Prostate gland (tissue), 2 donors: ENCODE results near the gene DLGAP1. TPM values are rescaled to one million over a fixed set of nuclear protein-coding genes. Genes with fewer than 3 reads are reported as not detected.

Source experiments
- DNase-seq: peaks from one replicate; pipeline ENCODE4 v3.0.0-alpha.2; 2019; ENCODE audit warnings: low spot score
- H3K27ac ChIP-seq, 2 donors: fragments of 200-600 bp; sonication (generic); 2 replicates each; pipeline ENCODE4 v1.5.1; 2017 to 2019
- H3K27me3 ChIP-seq: fragments of 200-600 bp; sonication (generic); replicated peaks from 2 replicates; pipeline ENCODE4 v1.5.1; 2019; ENCODE audit not compliant: insufficient read depth
- H3K36me3 ChIP-seq, 2 donors: fragments of 200-600 bp; sonication (generic); 1 replicate in 1 of 2; 2 replicates in 1 of 2; pipeline versions ENCODE4 v1.5.1 to v1.8.1; 2017 to 2019
- H3K4me1 ChIP-seq: fragments of 200-600 bp; sonication (generic); replicated peaks from 2 replicates; pipeline ENCODE4 v1.5.1; 2019
- H3K4me3 ChIP-seq, 2 donors: fragments of 200-600 bp; sonication (generic); 2 replicates each; pipeline ENCODE4 v1.5.1; 2017 to 2019
- H3K9me3 ChIP-seq: fragments of 200-600 bp; sonication (generic); 2 replicates; pipeline ENCODE4 v1.5.1; 2017
- CTCF ChIP-seq, 4 experiments: fragments of 200-600 bp in 2 of 4; fragments of 450-650 bp in 2 of 4; sonication (generic) in 2 of 4; IDR thresholded peaks; 1 replicate in 3 of 4; 2 replicates in 1 of 4; pipeline ENCODE4 v1.5.1; 2016 to 2019; ENCODE audit warnings: antibody characterized with exemption in 4 of 4, mild to moderate bottlenecking in 2 of 4, moderate library complexity in 2 of 4
- POLR2A ChIP-seq: fragments of 450-650 bp; IDR thresholded peaks from one replicate; pipeline ENCODE4 v1.6.1; 2016; ENCODE audit warnings: antibody characterized with exemption, mild to moderate bottlenecking
- POLR2AphosphoS5 ChIP-seq: sonication (generic); formaldehyde crosslinking; IDR thresholded peaks from one replicate; pipeline ENCODE4 v1.6.1; 2017; ENCODE audit warnings: antibody characterized with exemption
- WGBS: methylation state at CpG from one replicate; pipeline ENCODE4 v1.1.5; 2018; 5-methylcytosine and 5-hydroxymethylcytosine counted together
- intact Hi-C: fragments of 100-400 bp; cut with DNase I; formaldehyde crosslinking; loops from one replicate; pipeline ENCODE4 v1.14.2; 2022
- total RNA-seq, 2 donors: library from RNA; depleted of rRNA; stranded (reverse); fragments of >200 nt; gene quantifications; one replicate each; pipeline ENCODE4 v1.1.0, GENCODE V29; 2016

The DLGAP1 gene
- total RNA-seq, 2 donors from 2014 or later = 42.2 to 66.7 TPM

- peak; percentile 53 for DNase-seq
- Histone ChIP-seq H3K9me3 (no peaks in the 10 kb centered on the region), H3K27me3 (no peaks in the 10 kb centered on the region), H3K36me3 (no peaks in the 10 kb centered on the region), H3K27ac (peak overlapping the region; percentile 95 to 96), H3K4me1 (peaks cover 7% of the 10 kb centered on the region), H3K4me3 (peak overlapping the region in 1 of 2 donors; percentile 40)
- 31% methylated on average over 7 of the region's 7 CpGs for WGBS
- intact Hi-C loops = loop anchor here (2.0 to 5.0 kb wide), 2 partner anchors 29 to 438 kb away; no protein-coding TSS in a partner anchor
- TF ChIP-seq CTCF (IDR thresholded peaks at IDR 0.05) (peak in 1 of 4 experiments; percentile 21), POLR2AphosphoS5 (peak; percentile 71), POLR2A (peak; percentile 39)
Measured at GRCh38 chr18:3595369-3596273, 859.5 kb downstream of the DLGAP1 start.

- TF ChIP-seq POLR2A = no peak
- TF ChIP-seq CTCF (IDR thresholded peaks at IDR 0.05) = no peak
- TF ChIP-seq POLR2AphosphoS5 = no peak
- Histone ChIP-seq H3K27ac (peak overlapping the region; percentile 95 to 96), H3K4me3 (peak overlapping the region; percentile 27 to 40), H3K36me3 (no peaks in the 10 kb centered on the region), H3K9me3 (no peaks in the 10 kb centered on the region), H3K27me3 (no peaks in the 10 kb centered on the region), H3K4me1 (peaks cover 7% of the 10 kb centered on the region)
- 10% methylated on average over 8 of the region's 8 CpGs for WGBS
- DNase-seq = peak; percentile 41
- intact Hi-C loops = loop anchor here (1.0 to 5.0 kb wide), 5 partner anchors 30 to 438 kb away; partner anchors contain the start of gene MYL12B
Measured at GRCh38 chr18:3594760-3595368, 860.2 kb downstream of the DLGAP1 start.

- Histone ChIP-seq H3K36me3 (no peaks in the 10 kb centered on the region), H3K4me3 (peak overlapping the region; percentile 27 to 40), H3K27ac (peak overlapping the region; percentile 95 to 96), H3K27me3 (no peaks in the 10 kb centered on the region), H3K9me3 (no peaks in the 10 kb centered on the region), H3K4me1 (peaks cover 7% of the 10 kb centered on the region)
- TF ChIP-seq POLR2AphosphoS5 = peak; percentile 68
- TF ChIP-seq POLR2A = peak; percentile 24
- peak; percentile 86 to 98 (median 95) for TF ChIP-seq CTCF (IDR thresholded peaks at IDR 0.05)
- peak; percentile 90 for DNase-seq
- intact Hi-C loops = loop anchor here (1.0 to 5.0 kb wide), 4 partner anchors 31 to 332 kb away; partner anchors contain the start of gene MYL12B
- 2% methylated on average over 17 of the region's 17 CpGs for WGBS
Measured at GRCh38 chr18:3593904-3594759, 861.0 kb downstream of the DLGAP1 start.

GRCh38 chr18:3593381-3593903 lies 861.7 kb downstream of the DLGAP1 start:
- 5% methylated on average over 11 of the region's 11 CpGs for WGBS
- no peak for TF ChIP-seq POLR2A
- no peak for TF ChIP-seq POLR2AphosphoS5
- TF ChIP-seq CTCF (IDR thresholded peaks at IDR 0.05) = no peak
- peak overlapping the region; percentile 95 to 96 for H3K27ac ChIP-seq
- intact Hi-C loops = loop anchor here (5.0 kb wide), 2 partner anchors 74 to 331 kb away; partner anchors contain the start of gene MYL12B
- no peaks in the 10 kb centered on the region for H3K36me3 ChIP-seq
- H3K27me3 ChIP-seq = no peaks in the 10 kb centered on the region
- no peaks in the 10 kb centered on the region for H3K9me3 ChIP-seq
- H3K4me1 ChIP-seq = peaks cover 7% of the 10 kb centered on the region
- H3K4me3 ChIP-seq = peak overlapping the region in 1 of 2 donors; percentile 40
- peak; percentile 75 for DNase-seq
